Neural cell (in vitro differentiated cells): ENCODE results near the gene UGCG. TPM values are rescaled to one million over a fixed set of nuclear protein-coding genes. Genes with fewer than 3 reads are reported as not detected.

Source experiments
- H2AFZ ChIP-seq: fragments of 200-600, 300-800 bp; sonication (generic), shearing (Covaris generic); 2 replicates; pipeline ENCODE4 v1.6.0; 2014; ENCODE audit warnings: low read depth, mild to moderate bottlenecking, antibody characterized with exemption, low read length, moderate library complexity
- H3F3A ChIP-seq: fragments of 200-600 bp; shearing (Covaris generic); 2 replicates; pipeline ENCODE4 v1.6.1; 2016; ENCODE audit warnings: mild to moderate bottlenecking, moderate library complexity, mixed read lengths, antibody characterized with exemption, low read length; ENCODE audit not compliant: insufficient read depth, poor library complexity, severe bottlenecking
- H3K27ac ChIP-seq: fragments of 200-600, 300-800 bp; sonication (generic), shearing (Covaris generic); 2 replicates; pipeline ENCODE4 v1.5.1; 2014; ENCODE audit warnings: mild to moderate bottlenecking, low read length, moderate library complexity
- H3K27me3 ChIP-seq: fragments of 300-800, 200-600 bp; sonication (generic), shearing (Covaris generic); 2 replicates; pipeline ENCODE4 v1.6.0; 2014; ENCODE audit warnings: mild to moderate bottlenecking, low read depth, low read length, moderate library complexity; ENCODE audit not compliant: insufficient read depth
- H3K36me3 ChIP-seq: fragments of 300-800, 200-600 bp; sonication (generic), shearing (Covaris generic); 2 replicates; pipeline ENCODE4 v1.5.1; 2014; ENCODE audit warnings: mild to moderate bottlenecking, antibody characterized with exemption, low read length, moderate library complexity; ENCODE audit not compliant: insufficient read depth
- H3K4me2 ChIP-seq: fragments of 300-800, 200-600 bp; sonication (generic), shearing (Covaris generic); 2 replicates; pipeline ENCODE4 v1.6.0; 2014; ENCODE audit warnings: mild to moderate bottlenecking, low read length
- H3K4me3 ChIP-seq: fragments of 300-800, 200-600 bp; sonication (generic), shearing (Covaris generic); 2 replicates; pipeline ENCODE4 v1.5.1; 2014; ENCODE audit warnings: mild to moderate bottlenecking, low read length, moderate library complexity
- H3K79me2 ChIP-seq: fragments of 200-600 bp; shearing (Covaris generic); replicated peaks from 2 replicates; pipeline ENCODE4 v1.6.0; 2014; ENCODE audit warnings: mild to moderate bottlenecking, low read length, moderate library complexity; ENCODE audit not compliant: insufficient read depth
- H3K9ac ChIP-seq: fragments of 300-800, 200-600 bp; sonication (generic), shearing (Covaris generic); 2 replicates; pipeline ENCODE4 v1.6.1; 2016; ENCODE audit warnings: mild to moderate bottlenecking, low read length, mixed read lengths
- H3K9me2 ChIP-seq: fragments of 200-600 bp; shearing (Covaris generic); 2 replicates; pipeline ENCODE4 v1.6.1; 2016; ENCODE audit warnings: mild to moderate bottlenecking, low read length, mixed read lengths; ENCODE audit not compliant: insufficient read depth
- H3K9me3 ChIP-seq: fragments of 200-600, 300-800 bp; sonication (generic), shearing (Covaris generic); 2 replicates; pipeline ENCODE4 v1.6.1; 2016; ENCODE audit warnings: mild to moderate bottlenecking, mixed run types, low read length, moderate library complexity, mixed read lengths
- H4K20me1 ChIP-seq: fragments of 200-600 bp; shearing (Covaris generic); 2 replicates; pipeline ENCODE4 v1.6.1; 2016; ENCODE audit warnings: mild to moderate bottlenecking, mixed run types; ENCODE audit not compliant: insufficient read depth
- CTCF ChIP-seq: fragments of 450-650 bp; IDR thresholded peaks from 2 replicates; pipeline ENCODE4 v1.5.1; 2014; ENCODE audit warnings: antibody characterized with exemption, mild to moderate bottlenecking, moderate library complexity; ENCODE audit not compliant: poor library complexity, severe bottlenecking
- EP300 ChIP-seq: fragments of 450-650 bp; conservative IDR thresholded peaks from 2 replicates; pipeline ENCODE4 v1.6.1; 2014; ENCODE audit warnings: antibody characterized with exemption, mild to moderate bottlenecking, moderate library complexity; ENCODE audit not compliant: poor library complexity, severe bottlenecking
- MXI1 ChIP-seq: fragments of 450-650 bp; conservative IDR thresholded peaks from 2 replicates; pipeline ENCODE4 v1.6.1; 2014; ENCODE audit warnings: antibody characterized with exemption, mild to moderate bottlenecking; ENCODE audit not compliant: poor library complexity, severe bottlenecking
- TAF1 ChIP-seq: IDR thresholded peaks from 2 replicates; pipeline ENCODE4 v1.6.1; 2012; ENCODE audit warnings: low read depth
- polyA plus RNA-seq: library from polyadenylated mRNA; depleted of rRNA; stranded (reverse); fragments of >200 nt; gene quantifications from 2 replicates; pipeline ENCODE4 v1.2.3, GENCODE V29; 2014
- small RNA-seq, 3 experiments: library from RNA; depleted of rRNA; stranded (forward); fragments of <200 nt; gene quantifications; one replicate each; pipeline ENCODE3, GENCODE V24; 2012

The UGCG gene
- polyA plus RNA-seq, 1 donor from 2014 or later = 93.6 TPM

- Histone ChIP-seq H3K27me3 (no peaks in the 10 kb centered on the region), H3K79me2 (no peaks in the 10 kb centered on the region)
Measured at GRCh38 chr9:111984086-111984802, 87.6 kb downstream of the UGCG start.

More at GRCh38 chr9:111984086-111984802, 87.6 kb downstream of the UGCG start:
- Histone ChIP-seq H3K4me3 (no peak overlapping the region), H2AFZ (no peak overlapping the region), H3F3A (no peaks in the 10 kb centered on the region), H3K9ac (no peak overlapping the region), H3K9me2 (no peaks in the 10 kb centered on the region), H3K27ac (no peak overlapping the region), H3K4me2 (no peak overlapping the region), H4K20me1 (no peaks in the 10 kb centered on the region), H3K36me3 (no peaks in the 10 kb centered on the region), H3K9me3 (no peaks in the 10 kb centered on the region)
- TF ChIP-seq CTCF (no peak), TAF1 (no peak), EP300 (no peak), MXI1 (no peak)

Small RNAs within 50 kb of the gene (small RNA-seq; reads per million reads assigned to genes)
- gene MIR4668 = 0 to 0.66 (median 0) reads per million in 3 experiments

Other genes starting within 250 kb of the UGCG start
- 66.1 and 69.6 TPM in 2 replicates for gene GNG10, start 235.2 kb upstream of the UGCG start, polyA plus RNA-seq
- gene SHOC1, start 101.9 kb upstream of the UGCG start, polyA plus RNA-seq = not detected in 2 replicates